GM12878 (cell line): ENCODE data around the gene FIBCD1. TPM values are rescaled to one million over a fixed set of nuclear protein-coding genes. Genes with fewer than 3 reads are reported as not detected.

Experiments
- BCL3 ChIP-seq: IDR thresholded peaks from 2 replicates; pipeline ENCODE4 v1.6.1; 2011; ENCODE audit warnings: borderline replicate concordance, low read depth, mild to moderate bottlenecking, moderate library complexity, low read length; ENCODE audit not compliant: insufficient read depth, poor library complexity, severe bottlenecking
- CEBPZ ChIP-seq: fragments of 150-350 bp; IDR thresholded peaks from 2 replicates; pipeline ENCODE4 v1.6.1; 2016; ENCODE audit warnings: low read depth, low read length
- NKRF ChIP-seq: fragments of 450-650 bp; conservative IDR thresholded peaks from 2 replicates; pipeline ENCODE4 v1.6.1; 2017; ENCODE audit warnings: mild to moderate bottlenecking, moderate library complexity
- PBX3 ChIP-seq: IDR thresholded peaks from 2 replicates; pipeline ENCODE4 v1.6.1; 2011; ENCODE audit warnings: mild to moderate bottlenecking, low read depth, low read length, moderate library complexity; ENCODE audit not compliant: insufficient replicate concordance
- POLR2AphosphoS5 ChIP-seq: IDR thresholded peaks from 2 replicates; pipeline ENCODE4 v1.6.1; 2011; ENCODE audit warnings: mild to moderate bottlenecking, low read length, inconsistent platforms
- RCOR1 ChIP-seq: conservative IDR thresholded peaks from 2 replicates; pipeline ENCODE4 v1.6.1; 2012; ENCODE audit warnings: low read depth, low read length, improper control_type of control experiment
- SMAD5 ChIP-seq: IDR thresholded peaks from 2 replicates; pipeline ENCODE4 v1.6.1; 2016; ENCODE audit warnings: antibody characterized with exemption, low read depth
- TCF3 ChIP-seq: IDR thresholded peaks from 2 replicates; pipeline ENCODE4 v1.6.1; 2012; ENCODE audit warnings: low read depth, mild to moderate bottlenecking, low read length, borderline replicate concordance; ENCODE audit not compliant: insufficient read depth
- ZBTB4 ChIP-seq: fragments of 450-650 bp; formaldehyde crosslinking; IDR thresholded peaks from 2 replicates; pipeline ENCODE4 v1.4.0; 2022; ENCODE audit warnings: mild to moderate bottlenecking, moderate library complexity
- ZNF687 ChIP-seq: fragments of 450-650 bp; IDR thresholded peaks from 2 replicates; pipeline ENCODE4 v1.6.1; 2017; ENCODE audit warnings: mild to moderate bottlenecking, moderate library complexity
- polyA plus RNA-seq, 11 experiments: library from polyadenylated mRNA; depleted of rRNA in 4 of 11; unstranded in 6 of 11; stranded (reverse) in 5 of 11; fragments of >200 nt; fragmentation: Nextera tagmentation in 4 of 11; fragmentation: Illumina TruSeq in 1 of 11; extraction: Ambion mirVana in 4 of 11; extraction: Trizol in 1 of 11; gene quantifications; 1 replicate in 1 of 11; 2 replicates in 10 of 11; pipeline versions ENCODE4 v1.2.1 to v1.2.3, GENCODE V29; 2011 to 2016; ENCODE audit warnings: inconsistent platforms in 2 of 11, missing spikeins in 2 of 11, low read depth in 1 of 11
- total RNA-seq, 4 experiments: library from RNA; depleted of rRNA in 3 of 4; stranded (reverse); fragments of >200 nt in 3 of 4; fragmentation: Illumina TruSeq in 1 of 4; extraction: Trizol in 1 of 4; gene quantifications; 2 replicates each; pipeline versions ENCODE4 v1.2.1 to v1.2.3, GENCODE V29; 2013 to 2021

The FIBCD1 gene
- total and polyA plus RNA-seq, 10 of the 15 experiments (the other 5 are each of a cell fraction or from before 2014, with no cell fraction given), result 0.04 to 0.95 (median 0.25) TPM; not detected in 6

- TF ChIP-seq ZBTB4 (no peak), POLR2AphosphoS5 (no peak), CEBPZ (no peak), TCF3 (no peak), NKRF (no peak), PBX3 (no peak), SMAD5 (no peak), ZNF687 (no peak), BCL3 (no peak), RCOR1 (no peak)
These were observed 8.2 kb downstream of the FIBCD1 start (continued) for GRCh38 chr9:130930804-130931349.
